ENCODE measurements around the gene DEUP1. TPM values are rescaled to one million over a fixed set of nuclear protein-coding genes. Genes with fewer than 3 reads are reported as not detected.

The DEUP1 gene
- total and polyA plus RNA-seq, 8 donors, result not detected

DNA sequence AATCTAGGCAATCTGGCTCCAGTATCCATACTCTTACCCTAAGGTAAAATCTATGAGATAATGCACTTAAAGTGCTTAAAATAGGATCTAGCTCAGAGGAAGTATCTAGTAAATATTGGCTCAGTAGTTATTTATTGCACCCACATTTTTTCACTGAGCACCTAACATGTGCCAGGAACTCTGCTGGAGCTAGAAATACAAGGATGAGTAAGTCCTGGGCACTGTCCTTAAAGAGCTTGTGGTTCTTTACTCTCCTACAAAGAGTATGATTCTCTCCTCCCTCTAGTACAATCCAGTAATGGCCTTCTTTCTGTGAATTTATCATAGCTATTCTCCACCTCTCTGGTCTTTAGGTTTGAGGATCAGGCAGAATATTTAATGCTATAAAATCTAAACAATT lies 59.2 kb downstream of the DEUP1 start:
- Histone ChIP-seq H3K27ac (no peak overlapping the region), H3K27me3 (no peaks in the 10 kb centered on the region), H3K9me3 (no peaks in the 10 kb centered on the region), H3K4me1 (no peaks in the 10 kb centered on the region), H3K4me3 (no peak overlapping the region), H3K36me3 (no peaks in the 10 kb centered on the region)
- no peak for DNase-seq
- TF ChIP-seq CTCF (IDR thresholded peaks at IDR 0.05) (no peak), POLR2AphosphoS5 (IDR thresholded peaks at IDR 0.05) (no peak), EP300 (IDR thresholded peaks at IDR 0.05) (no peak), POLR2A (IDR thresholded peaks at IDR 0.05) (no peak)
- intact Hi-C loops (cut with DNase I; ENCODE audit: low total_unique reads), result no loop called here

DNA sequence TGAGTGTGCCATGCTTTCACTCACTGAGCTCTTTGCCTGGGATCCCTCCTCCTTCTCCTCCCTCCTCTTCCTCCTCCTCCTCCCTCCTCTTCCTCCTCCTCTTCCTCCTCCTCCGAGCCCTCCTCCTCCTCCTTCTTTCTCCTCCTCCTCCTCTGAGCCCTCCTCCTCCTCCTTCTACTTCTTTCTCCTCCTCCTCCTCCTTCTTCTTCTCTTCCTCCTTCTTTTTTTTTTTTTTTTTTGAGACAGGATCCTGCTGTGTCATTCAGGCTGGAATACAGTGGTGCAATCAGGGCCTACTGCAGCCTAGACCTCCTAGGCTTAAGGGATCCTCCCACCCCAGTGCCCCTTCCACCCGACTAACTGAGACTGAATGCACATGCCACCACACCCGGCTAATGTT lies 62.3 kb downstream of the DEUP1 start:
- Histone ChIP-seq H3K9me3 (no peaks in the 10 kb centered on the region), H3K27ac (no peak overlapping the region), H3K4me1 (no peaks in the 10 kb centered on the region), H3K27me3 (no peaks in the 10 kb centered on the region), H3K36me3 (no peaks in the 10 kb centered on the region), H3K4me3 (no peak overlapping the region)
- WGBS, 5 donors, result 57 to 78% (median 64%) methylated on average over 3 of the region's 3 CpGs
- no peak for DNase-seq
- intact Hi-C loops (cut with DNase I; ENCODE audit: low total_unique reads), result no loop called here
- TF ChIP-seq CTCF (IDR thresholded peaks at IDR 0.05), result no peak

DNA sequence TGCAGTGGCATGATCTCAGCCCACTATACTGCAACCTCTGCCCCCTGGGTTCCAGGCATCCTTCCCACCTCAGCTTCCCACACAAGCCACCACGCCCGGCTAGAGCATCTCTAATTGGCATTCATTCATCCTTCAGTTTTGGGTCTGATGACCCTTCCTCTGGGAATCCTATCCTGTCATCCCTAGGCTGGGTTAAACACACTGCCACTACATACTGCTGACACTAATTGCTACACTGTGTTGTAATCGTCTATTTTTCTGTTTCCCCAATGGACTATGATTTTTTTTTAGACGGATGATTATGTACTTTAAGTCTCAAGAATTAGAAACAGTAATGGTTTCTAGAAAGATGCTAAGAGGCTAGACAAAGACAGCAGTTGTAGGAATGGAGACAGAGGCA lies 62.8 kb downstream of the DEUP1 start:
- Histone ChIP-seq H3K27me3 (no peaks in the 10 kb centered on the region), H3K4me3 (no peak overlapping the region), H3K9me3 (no peaks in the 10 kb centered on the region), H3K36me3 (no peaks in the 10 kb centered on the region), H3K4me1 (no peaks in the 10 kb centered on the region), H3K27ac (no peak overlapping the region)
- WGBS, 5 donors, result 45 to 74% (median 54%) methylated on average over 4 of the region's 4 CpGs
- DNase-seq, result no peak
- intact Hi-C loops (cut with DNase I; ENCODE audit: low total_unique reads), result no loop called here
- TF ChIP-seq POLR2A (IDR thresholded peaks at IDR 0.05) (no peak), POLR2AphosphoS5 (IDR thresholded peaks at IDR 0.05) (no peak), CTCF (IDR thresholded peaks at IDR 0.05) (no peak), EP300 (IDR thresholded peaks at IDR 0.05) (no peak)

GRCh38 chr11:93394488-93394887 lies 63.9 kb downstream of the DEUP1 start:
- Histone ChIP-seq H3K36me3 (no peaks in the 10 kb centered on the region), H3K9me3 (no peaks in the 10 kb centered on the region), H3K4me1 (no peaks in the 10 kb centered on the region), H3K27me3 (no peaks in the 10 kb centered on the region), H3K4me3 (no peak overlapping the region), H3K27ac (no peak overlapping the region)
- no peak for TF ChIP-seq POLR2A (IDR thresholded peaks at IDR 0.05)
- TF ChIP-seq EP300 (IDR thresholded peaks at IDR 0.05), result no peak
- no peak for TF ChIP-seq CTCF (IDR thresholded peaks at IDR 0.05)
- no peak for TF ChIP-seq POLR2AphosphoS5 (IDR thresholded peaks at IDR 0.05)
- intact Hi-C loops (cut with DNase I; ENCODE audit: low total_unique reads), result no loop called here
- DNase-seq, result no peak

GRCh38 chr11:93396316-93396715 lies 65.8 kb downstream of the DEUP1 start:
- no peaks in the 10 kb centered on the region for H3K36me3 ChIP-seq
- intact Hi-C loops (cut with DNase I; ENCODE audit: low total_unique reads), result no loop called here
- no peaks in the 10 kb centered on the region for H3K4me1 ChIP-seq
- TF ChIP-seq POLR2A (IDR thresholded peaks at IDR 0.05), result no peak
- TF ChIP-seq POLR2AphosphoS5 (IDR thresholded peaks at IDR 0.05), result no peak
- TF ChIP-seq EP300 (IDR thresholded peaks at IDR 0.05), result no peak
- no peak for TF ChIP-seq CTCF (IDR thresholded peaks at IDR 0.05)
- WGBS, 5 donors, result 67 to 84% (median 77%) methylated on average over 3 of the region's 3 CpGs
- DNase-seq, result no peak
- no peak overlapping the region for H3K27ac ChIP-seq
- no peaks in the 10 kb centered on the region for H3K27me3 ChIP-seq
- H3K9me3 ChIP-seq, result no peaks in the 10 kb centered on the region
- H3K4me3 ChIP-seq, result no peak overlapping the region
